PC-3 (cell line): Measurements from ENCODE around the gene ERCC6L2. TPM values are rescaled to one million over a fixed set of nuclear protein-coding genes. Genes with fewer than 3 reads are reported as not detected.

ENCODE experiments used
- ATAC-seq: fragments of 200-7000 bp; cut with Tn5 transposase; 2 replicates; pipeline ENCODE4 v1.9.1; 2020; ENCODE audit warnings: mild to moderate bottlenecking, moderate library complexity
- BruUV-seq: library from RNA; stranded (reverse); fragments of 400-500 nt; replicated peaks from 2 replicates; lab custom pipeline; 2021; lab: Mats Ljungman, UMichigan
- CTCF ChIA-PET: fragments of 300-600 bp; sonication (Branson Sonifier 250); formaldehyde crosslinking; loops from one replicate; lab custom pipeline; 2022; ENCODE audit warnings: antibody characterized with exemption; lab: Charles Lee
- POLR2A ChIA-PET: fragments of 300-600 bp; sonication (Branson Sonifier 250); formaldehyde crosslinking; loops from one replicate; lab custom pipeline; 2022; ENCODE audit warnings: antibody characterized with exemption; ENCODE audit not compliant: unreplicated experiment; lab: Charles Lee
- DNase-seq: peaks from one replicate; pipeline ENCODE4 v3.0.0-alpha.2; 2015
- H2AFZ ChIP-seq: fragments of 300-600 bp; sonication (generic); 2 replicates; pipeline ENCODE4 v1.6.0; 2016; ENCODE audit warnings: antibody characterized with exemption, low read length
- H3F3A ChIP-seq: fragments of 300-600 bp; sonication (generic); one replicate; pipeline ENCODE4 v1.6.0; 2017; ENCODE audit warnings: antibody characterized with exemption, low read length, control low read depth, mild to moderate bottlenecking; ENCODE audit not compliant: unreplicated experiment
- H3K27ac ChIP-seq: fragments of 300-600 bp; sonication (generic); 2 replicates; pipeline ENCODE4 v1.5.1; 2016; ENCODE audit warnings: mild to moderate bottlenecking, low read length
- H3K27me3 ChIP-seq: fragments of 300-600 bp; sonication (generic); 2 replicates; pipeline ENCODE4 v1.6.1; 2016; ENCODE audit warnings: low read length, mixed read lengths
- H3K36me3 ChIP-seq: fragments of 300-600 bp; sonication (generic); 2 replicates; pipeline ENCODE4 v1.6.1; 2016; ENCODE audit warnings: low read depth, mixed run types, low read length, mixed read lengths
- H3K4me1 ChIP-seq: fragments of 300-600 bp; sonication (generic); 2 replicates; pipeline ENCODE4 v1.5.1; 2016; ENCODE audit warnings: low read length; ENCODE audit not compliant: insufficient read depth
- H3K4me2 ChIP-seq: fragments of 300-600 bp; sonication (generic); 2 replicates; pipeline ENCODE4 v1.6.0; 2016; ENCODE audit warnings: low read length
- H3K4me3 ChIP-seq: fragments of 300-600 bp; sonication (generic); 2 replicates; pipeline ENCODE4 v1.5.1; 2016; ENCODE audit warnings: mild to moderate bottlenecking, low read length, mixed read lengths
- H3K79me2 ChIP-seq: fragments of 300-600 bp; sonication (generic); 2 replicates; pipeline ENCODE4 v1.6.1; 2017; ENCODE audit warnings: low read length, mixed read lengths
- H3K9ac ChIP-seq: fragments of 300-600 bp; sonication (generic); 2 replicates; pipeline ENCODE4 v1.6.0; 2016; ENCODE audit warnings: mild to moderate bottlenecking, low read length
- H3K9me2 ChIP-seq: fragments of 300-600 bp; sonication (generic); replicated peaks from 2 replicates; pipeline ENCODE4 v1.6.1; 2016; ENCODE audit warnings: mixed run types, low read length, mixed read lengths
- H3K9me3 ChIP-seq: fragments of 300-600 bp; sonication (generic); 2 replicates; pipeline ENCODE4 v1.6.1; 2016; ENCODE audit warnings: low read length, mixed read lengths
- H4K20me1 ChIP-seq: fragments of 300-600 bp; sonication (generic); 2 replicates; pipeline ENCODE4 v1.6.1; 2016; ENCODE audit warnings: low read length, mixed read lengths
- EZH2 ChIP-seq: fragments of 300-600 bp; sonication (generic); IDR thresholded peaks from one replicate; pipeline ENCODE4 v1.6.1; 2017; ENCODE audit warnings: antibody characterized with exemption, mild to moderate bottlenecking, low read length; ENCODE audit not compliant: unreplicated experiment
- EZH2phosphoT487 ChIP-seq: fragments of 300-600 bp; sonication (generic); IDR thresholded peaks from 2 replicates; pipeline ENCODE4 v1.6.1; 2018; ENCODE audit warnings: mild to moderate bottlenecking, antibody characterized with exemption, low read length, borderline replicate concordance
- intact Hi-C: fragments of 100-400 bp; cut with micrococcal nuclease; formaldehyde crosslinking; loops from 2 replicates; pipeline ENCODE4 v1.9.0; 2023
- total RNA-seq: library from RNA; depleted of rRNA; stranded (reverse); fragments of >200 nt; gene quantifications from 2 replicates; pipeline ENCODE4 v1.2.3, GENCODE V29; 2014
- TF ChIP-seq, protein P1 (sequence below): fragments of 300-600 bp; sonication (generic); conservative IDR thresholded peaks from 2 replicates; pipeline ENCODE4 v1.5.1; 2017; ENCODE audit warnings: antibody characterized with exemption, low read depth, mild to moderate bottlenecking, low read length

Gene ERCC6L2
- total RNA-seq, 1 experiment from 2014 or later = 18.8 TPM

DNA sequence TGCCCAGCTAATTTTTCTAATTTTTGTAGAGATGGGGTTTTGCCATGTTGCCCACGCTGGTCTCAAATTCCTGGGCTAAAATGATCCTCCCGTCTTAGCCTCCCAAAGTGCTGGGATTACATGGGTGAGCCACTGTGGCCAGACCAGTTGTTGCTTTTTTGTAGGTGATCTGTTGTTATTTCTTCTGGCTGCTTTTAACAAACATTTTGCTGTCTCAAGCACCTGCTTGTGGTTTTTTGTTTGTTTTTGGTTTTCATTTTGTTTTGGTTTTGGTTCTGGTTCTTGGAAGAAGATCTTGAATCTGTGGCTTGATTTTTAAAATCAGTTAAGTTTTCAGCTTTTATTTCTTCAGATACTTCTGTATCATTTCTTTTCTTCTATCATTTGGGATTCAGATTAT lies 21.1 kb downstream of the ERCC6L2 start:
- Histone ChIP-seq H3K9ac (no peak overlapping the region), H3K27ac (no peak overlapping the region), H3F3A (no peaks in the 10 kb centered on the region), H3K9me3 (no peaks in the 10 kb centered on the region), H3K79me2 (peaks cover 7% of the 10 kb centered on the region), H3K9me2 (no peaks in the 10 kb centered on the region), H3K4me1 (peaks cover 4% of the 10 kb centered on the region; the same call in 1 of the 2 replicates), H3K4me3 (no peak overlapping the region), H4K20me1 (no peaks in the 10 kb centered on the region), H3K36me3 (no peaks in the 10 kb centered on the region; the same call in 1 of the 2 replicates), H2AFZ (no peak overlapping the region), H3K4me2 (no peak overlapping the region), H3K27me3 (no peaks in the 10 kb centered on the region)
- no TSS peak for BruUV-seq
- ATAC-seq (no peak), DNase-seq (no peak)
- ChIA-PET POLR2A (no interaction called here), CTCF (no interaction called here)
- intact Hi-C loops = no loop called here
- TF ChIP-seq, protein P1, sequence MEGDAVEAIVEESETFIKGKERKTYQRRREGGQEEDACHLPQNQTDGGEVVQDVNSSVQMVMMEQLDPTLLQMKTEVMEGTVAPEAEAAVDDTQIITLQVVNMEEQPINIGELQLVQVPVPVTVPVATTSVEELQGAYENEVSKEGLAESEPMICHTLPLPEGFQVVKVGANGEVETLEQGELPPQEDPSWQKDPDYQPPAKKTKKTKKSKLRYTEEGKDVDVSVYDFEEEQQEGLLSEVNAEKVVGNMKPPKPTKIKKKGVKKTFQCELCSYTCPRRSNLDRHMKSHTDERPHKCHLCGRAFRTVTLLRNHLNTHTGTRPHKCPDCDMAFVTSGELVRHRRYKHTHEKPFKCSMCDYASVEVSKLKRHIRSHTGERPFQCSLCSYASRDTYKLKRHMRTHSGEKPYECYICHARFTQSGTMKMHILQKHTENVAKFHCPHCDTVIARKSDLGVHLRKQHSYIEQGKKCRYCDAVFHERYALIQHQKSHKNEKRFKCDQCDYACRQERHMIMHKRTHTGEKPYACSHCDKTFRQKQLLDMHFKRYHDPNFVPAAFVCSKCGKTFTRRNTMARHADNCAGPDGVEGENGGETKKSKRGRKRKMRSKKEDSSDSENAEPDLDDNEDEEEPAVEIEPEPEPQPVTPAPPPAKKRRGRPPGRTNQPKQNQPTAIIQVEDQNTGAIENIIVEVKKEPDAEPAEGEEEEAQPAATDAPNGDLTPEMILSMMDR = no peak
- TF ChIP-seq EZH2phosphoT487 (no peak), EZH2 (no peak)

DNA sequence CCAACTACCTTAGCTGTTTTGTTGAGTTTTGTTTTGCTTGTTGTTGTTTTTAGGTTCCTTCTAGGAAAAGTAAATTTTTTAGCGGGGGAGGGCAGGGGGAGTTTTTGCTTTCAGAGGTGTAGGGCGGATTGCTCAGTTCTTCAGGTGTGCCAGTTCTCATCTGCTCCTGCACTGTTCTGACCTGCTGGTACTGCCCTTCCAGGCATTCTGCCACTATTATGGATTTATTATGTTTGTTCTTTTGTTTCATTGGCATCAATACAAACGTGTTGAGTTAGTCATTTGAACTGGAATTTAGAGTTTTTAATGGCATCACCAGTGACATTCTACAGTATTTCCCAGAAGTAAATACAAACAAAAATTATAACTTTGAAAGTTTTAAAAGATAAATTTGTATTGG lies 26.0 kb downstream of the ERCC6L2 start:
- Histone ChIP-seq H2AFZ (no peak overlapping the region), H3K79me2 (no peaks in the 10 kb centered on the region), H3K9ac (no peak overlapping the region), H3F3A (no peaks in the 10 kb centered on the region), H3K9me3 (no peaks in the 10 kb centered on the region), H3K4me2 (no peak overlapping the region; the same call in 1 of the 2 replicates), H4K20me1 (no peaks in the 10 kb centered on the region), H3K4me1 (peaks cover 8% of the 10 kb centered on the region; the same call in 1 of the 2 replicates), H3K4me3 (no peak overlapping the region), H3K36me3 (no peaks in the 10 kb centered on the region), H3K9me2 (no peaks in the 10 kb centered on the region), H3K27me3 (no peaks in the 10 kb centered on the region), H3K27ac (no peak overlapping the region)
- TF ChIP-seq EZH2phosphoT487 = no peak
- no peak for TF ChIP-seq EZH2
- TF ChIP-seq, protein P1 = no peak
- DNase-seq = peak; percentile 65
- CTCF ChIA-PET = interaction anchor here (0.9 kb wide), 1 partner anchor 390 kb away, joined by 3 read pairs; no protein-coding TSS in a partner anchor
- intact Hi-C loops = no loop called here
- BruUV-seq = no TSS peak
- peak; percentile 73 for ATAC-seq
- POLR2A ChIA-PET = no interaction called here

DNA sequence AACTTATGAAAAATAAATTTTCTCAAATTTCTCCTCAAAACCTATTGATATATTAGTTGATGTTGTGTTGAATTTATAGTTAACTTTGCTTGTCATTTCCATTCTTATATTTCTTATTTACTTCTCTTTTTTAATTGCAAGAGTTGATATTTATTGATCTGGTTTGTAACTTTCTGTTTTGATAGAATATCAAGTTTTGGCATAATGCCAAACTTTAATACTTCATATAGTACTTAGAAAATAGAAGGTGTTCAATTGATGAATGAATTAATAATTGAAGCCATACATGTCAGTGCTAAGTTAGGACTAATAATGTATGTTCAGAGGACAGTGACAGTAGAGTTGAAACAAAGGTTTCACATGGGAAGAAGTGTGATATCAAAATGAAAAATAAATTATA lies 27.9 kb downstream of the ERCC6L2 start:
- H4K20me1 ChIP-seq = no peaks in the 10 kb centered on the region
- no peaks in the 10 kb centered on the region; the same call in none of the 2 replicates for H3K36me3 ChIP-seq
- H3F3A ChIP-seq = no peaks in the 10 kb centered on the region
- ChIA-PET POLR2A (no interaction called here), CTCF (no interaction called here)
- no TSS peak for BruUV-seq
- no peak for DNase-seq
- intact Hi-C loops = no loop called here
- no peak overlapping the region for H3K9ac ChIP-seq
- no peak overlapping the region for H3K4me2 ChIP-seq
- peaks cover 8% of the 10 kb centered on the region; the same call in 1 of the 2 replicates for H3K4me1 ChIP-seq
- H3K9me3 ChIP-seq = no peaks in the 10 kb centered on the region
- no peak overlapping the region for H3K4me3 ChIP-seq
- TF ChIP-seq EZH2phosphoT487 (no peak), EZH2 (no peak)
- TF ChIP-seq, protein P1 = no peak
- H3K27ac ChIP-seq = no peak overlapping the region
- no peaks in the 10 kb centered on the region for H3K79me2 ChIP-seq
- no peaks in the 10 kb centered on the region for H3K27me3 ChIP-seq
- H3K9me2 ChIP-seq = no peaks in the 10 kb centered on the region
- H2AFZ ChIP-seq = no peak overlapping the region
- no peak for ATAC-seq
